GM12801 (cell line): ENCODE measurements around the gene HIVEP3.

Experiments used
- CTCF ChIP-seq: IDR thresholded peaks from one replicate; pipeline ENCODE4 v1.5.1; 2011; ENCODE audit warnings: control low read depth; ENCODE audit not compliant: insufficient read length; ENCODE audit errors: extremely low read depth

Gene HIVEP3

DNA sequence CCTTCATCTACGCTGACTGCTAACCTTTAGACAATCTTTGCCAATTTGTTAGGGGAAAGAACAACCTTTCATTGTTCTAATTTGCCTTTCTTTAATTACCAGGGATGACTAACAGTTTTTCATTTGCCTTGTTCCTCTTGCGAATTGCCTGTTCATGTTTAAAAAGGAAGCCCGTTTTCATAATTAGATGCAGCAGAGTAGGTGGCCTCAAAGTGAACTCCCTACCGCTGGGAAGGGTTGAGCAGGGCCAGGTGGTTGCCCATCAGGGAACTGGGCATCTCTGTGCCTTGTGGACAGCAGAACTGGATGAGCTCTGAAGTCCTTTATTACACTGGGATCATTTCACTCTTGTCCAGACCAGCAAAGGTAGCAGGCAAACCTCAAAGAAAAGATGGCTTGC lies 59.0 kb downstream of the HIVEP3 start:
- no peak for TF ChIP-seq CTCF

DNA sequence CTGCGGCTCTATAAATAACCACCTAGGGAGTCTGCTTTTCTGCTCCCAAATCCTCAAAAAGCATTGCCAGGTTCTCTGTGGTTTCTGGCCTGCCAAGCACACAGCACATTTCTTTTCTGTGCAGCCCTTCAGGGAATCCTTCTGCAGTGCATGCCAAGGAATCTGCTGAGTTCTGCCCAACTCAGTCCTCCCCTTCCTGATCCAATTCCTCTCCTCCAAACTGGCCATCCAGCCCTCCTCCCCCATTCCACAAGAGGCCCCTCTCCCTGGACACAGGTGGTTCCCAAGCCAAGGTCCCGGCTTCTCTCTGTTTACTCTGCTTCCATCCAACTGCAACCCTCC lies 61.8 kb downstream of the HIVEP3 start:
- no peak for TF ChIP-seq CTCF

DNA sequence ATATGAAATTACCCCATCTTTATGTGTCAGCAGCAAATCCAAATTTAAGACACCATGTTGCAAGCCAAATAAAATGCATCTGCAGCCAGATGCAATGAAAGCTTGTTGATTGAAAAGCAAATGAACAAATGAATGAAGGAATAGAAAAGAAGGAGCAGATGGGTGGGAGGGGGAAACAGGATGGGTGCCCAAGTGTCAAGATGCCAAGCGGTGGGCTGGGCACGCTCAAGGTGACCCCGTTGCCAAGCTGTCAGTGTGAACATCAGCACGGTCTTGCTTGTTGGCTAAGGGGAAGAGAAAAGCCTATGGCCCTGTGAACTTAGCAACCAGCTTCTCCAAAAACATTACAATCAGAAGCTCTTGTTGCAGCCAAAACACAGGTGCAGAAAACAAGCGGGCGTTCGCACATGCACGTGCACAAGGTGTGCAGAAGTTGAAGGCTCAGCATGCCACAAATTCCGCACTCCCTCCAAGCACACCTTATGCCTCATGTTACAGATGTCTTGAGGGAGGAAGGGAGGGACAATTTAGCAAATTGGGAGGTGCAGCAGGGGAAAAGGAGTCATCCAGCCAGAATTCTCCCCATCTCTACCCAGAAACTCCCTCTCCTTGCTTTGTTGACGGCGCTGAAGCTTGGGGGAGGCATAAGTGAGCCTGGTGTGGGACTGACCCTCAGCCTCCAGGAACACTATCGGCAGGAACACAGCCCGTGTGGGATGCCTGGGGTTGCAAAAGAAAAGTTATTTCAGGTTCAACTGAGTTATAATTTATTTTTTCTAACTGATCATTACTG lies 62.4 kb downstream of the HIVEP3 start:
- no peak for TF ChIP-seq CTCF

DNA sequence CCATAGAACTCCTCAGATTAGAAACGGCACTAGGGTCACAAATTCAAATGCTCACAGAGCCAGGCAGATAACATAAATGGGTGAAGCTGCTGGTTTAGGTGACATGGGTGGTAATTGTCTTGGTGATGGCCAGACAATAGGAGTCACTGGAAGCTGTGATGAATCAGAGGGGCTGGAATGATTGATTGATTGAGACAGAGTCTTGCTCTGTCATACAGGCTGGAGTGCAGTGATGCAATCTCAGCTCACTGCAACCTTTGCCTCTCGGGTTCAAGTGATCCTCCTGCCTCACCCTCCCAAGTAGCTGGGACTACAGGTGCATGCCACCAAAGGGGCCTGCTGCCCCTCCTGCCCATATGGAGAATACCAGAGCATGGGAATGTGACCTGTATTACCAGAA lies 63.0 kb downstream of the HIVEP3 start:
- no peak for TF ChIP-seq CTCF

DNA sequence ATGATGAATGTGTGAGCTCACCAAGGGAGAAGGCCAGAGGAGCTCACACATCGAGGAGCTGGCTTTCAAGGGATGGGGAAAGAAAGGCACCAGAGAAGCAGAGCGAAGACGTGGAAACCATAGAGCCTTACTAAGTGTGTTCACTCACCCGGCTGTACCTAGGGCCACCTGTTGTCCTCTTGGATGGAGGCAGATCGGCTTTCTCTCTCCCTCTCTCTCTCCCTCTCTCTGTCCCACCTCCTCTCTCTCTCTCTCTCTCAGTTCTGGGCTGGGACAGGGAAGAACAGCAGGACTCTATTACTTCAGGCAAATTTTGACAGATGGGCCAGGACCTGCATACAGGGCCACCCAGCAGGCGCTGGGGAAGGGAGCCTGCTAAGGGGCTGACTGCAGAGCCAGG lies 64.8 kb downstream of the HIVEP3 start:
- TF ChIP-seq CTCF, result no peak

DNA sequence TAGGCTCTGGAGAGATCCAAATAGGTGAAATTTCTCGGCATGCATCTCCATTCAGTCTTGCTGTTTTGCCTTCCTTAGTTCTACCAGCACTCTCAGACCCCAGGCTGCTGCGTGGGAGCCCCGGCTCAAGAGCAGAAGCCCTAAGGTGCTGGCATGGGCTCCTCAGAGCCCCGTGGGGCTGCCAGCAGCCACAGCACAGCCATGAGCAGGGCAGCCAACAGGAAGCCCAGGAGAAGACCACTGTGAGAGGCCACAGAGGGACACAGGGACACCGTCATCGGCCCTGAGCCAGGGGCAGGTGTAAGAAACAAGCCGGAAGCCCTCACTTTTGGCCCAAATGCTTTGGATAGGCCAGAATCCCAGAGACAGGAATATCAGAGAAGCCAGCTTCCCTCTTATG lies 66.6 kb downstream of the HIVEP3 start:
- TF ChIP-seq CTCF, result no peak

DNA sequence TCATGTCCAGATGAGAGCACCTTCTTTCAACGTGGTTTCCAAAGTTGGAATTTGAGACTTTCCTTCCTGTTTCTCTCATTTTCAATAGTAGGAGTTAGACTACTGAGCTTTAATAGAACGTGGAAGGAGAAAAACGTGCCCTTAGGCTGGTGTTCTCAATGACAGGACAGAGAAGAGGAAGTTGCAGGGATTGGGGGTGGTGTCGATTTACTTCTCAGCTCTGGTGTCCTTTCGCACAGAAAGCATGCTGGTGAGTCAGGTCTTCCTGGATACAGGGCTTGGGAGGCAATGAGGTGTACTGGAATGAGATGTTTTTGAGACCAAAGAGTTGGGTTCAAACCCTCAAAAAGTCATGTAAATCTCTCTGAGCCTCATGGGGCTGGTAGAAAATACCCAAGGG lies 67.1 kb downstream of the HIVEP3 start:
- TF ChIP-seq CTCF, result no peak
